SK-N-MC (cell line): ENCODE results near the gene ARHGEF28.

ENCODE experiments used
- DNase-seq: peaks from one replicate; pipeline ENCODE4 v3.0.0-alpha.2; 2011; ENCODE audit warnings: low read depth, low spot score
- H3K27ac ChIP-seq: fragments of 200-600 bp; sonication (generic); 2 replicates; pipeline ENCODE4 v1.5.1; 2016; ENCODE audit warnings: mixed run types
- H3K36me3 ChIP-seq: fragments of 200-600 bp; sonication (generic); 2 replicates; pipeline ENCODE4 v1.6.1; 2017; ENCODE audit warnings: antibody characterized with exemption, low read length, mixed read lengths; ENCODE audit not compliant: insufficient read depth
- H3K4me3 ChIP-seq: fragments of 200-600 bp; sonication (generic); 2 replicates; pipeline ENCODE4 v1.5.1; 2016
- H3K9ac ChIP-seq: fragments of 200-600 bp; sonication (generic); 2 replicates; pipeline ENCODE4 v1.8.0; 2017; ENCODE audit warnings: mixed run types, mixed read lengths; ENCODE audit not compliant: insufficient read length
- H3K9me3 ChIP-seq: fragments of 200-600 bp; sonication (generic); 2 replicates; pipeline ENCODE4 v1.6.1; 2017; ENCODE audit warnings: low read depth, mild to moderate bottlenecking, antibody characterized with exemption, low read length, moderate library complexity, mixed read lengths
- EZH2 ChIP-seq: fragments of 200-600 bp; sonication (generic); IDR thresholded peaks from one replicate; pipeline ENCODE4 v1.6.1; 2017; ENCODE audit warnings: antibody characterized with exemption
- FOXP2 ChIP-seq: optimal IDR thresholded peaks from 2 replicates; pipeline ENCODE3; 2011; ENCODE audit warnings: mild to moderate bottlenecking, moderate library complexity; ENCODE audit not compliant: insufficient read depth; ENCODE audit errors: extremely low read length, control extremely low read depth
- POLR2AphosphoS5 ChIP-seq: IDR thresholded peaks from 2 replicates; pipeline ENCODE4 v1.6.1; 2012; ENCODE audit warnings: mild to moderate bottlenecking, low read depth, low read length, borderline replicate concordance

ARHGEF28 gene

GRCh38 chr5:73774924-73775323, 148.9 kb downstream of the ARHGEF28 start:
- H3K9me3 ChIP-seq: no peaks in the 10 kb centered on the region
- TF ChIP-seq FOXP2: no peak
- no peak for TF ChIP-seq POLR2AphosphoS5
- TF ChIP-seq EZH2: no peak
- H3K27ac ChIP-seq: no peak overlapping the region
- H3K9ac ChIP-seq: no peak overlapping the region
- DNase-seq: no peak
- no peak overlapping the region for H3K4me3 ChIP-seq
- H3K36me3 ChIP-seq: no peaks in the 10 kb centered on the region

GRCh38 chr5:73776405-73776804, 150.4 kb downstream of the ARHGEF28 start:
- TF ChIP-seq EZH2 (no peak), FOXP2 (no peak), POLR2AphosphoS5 (no peak)
- Histone ChIP-seq H3K36me3 (no peaks in the 10 kb centered on the region), H3K4me3 (no peak overlapping the region), H3K9ac (no peak overlapping the region), H3K9me3 (no peaks in the 10 kb centered on the region), H3K27ac (no peak overlapping the region)
- DNase-seq: no peak

- no peaks in the 10 kb centered on the region for H3K9me3 ChIP-seq
- TF ChIP-seq FOXP2 (no peak), EZH2 (no peak), POLR2AphosphoS5 (no peak)
- no peak overlapping the region for H3K27ac ChIP-seq
- DNase-seq: no peak
- H3K9ac ChIP-seq: no peak overlapping the region
- H3K36me3 ChIP-seq: no peaks in the 10 kb centered on the region
- no peak overlapping the region for H3K4me3 ChIP-seq
Measured at GRCh38 chr5:73777192-73777591, 151.2 kb downstream of the ARHGEF28 start.

GRCh38 chr5:73780302-73781080, 154.5 kb downstream of the ARHGEF28 start:
- no peak overlapping the region for H3K9ac ChIP-seq
- DNase-seq: no peak
- no peak for TF ChIP-seq FOXP2
- TF ChIP-seq EZH2: no peak
- no peak for TF ChIP-seq POLR2AphosphoS5
- no peak overlapping the region for H3K27ac ChIP-seq
- no peak overlapping the region for H3K4me3 ChIP-seq
- H3K36me3 ChIP-seq: no peaks in the 10 kb centered on the region
- no peaks in the 10 kb centered on the region for H3K9me3 ChIP-seq

GRCh38 chr5:73781107-73781768, 155.2 kb downstream of the ARHGEF28 start:
- Histone ChIP-seq H3K9ac (no peak overlapping the region), H3K9me3 (no peaks in the 10 kb centered on the region), H3K27ac (no peak overlapping the region), H3K36me3 (no peaks in the 10 kb centered on the region), H3K4me3 (no peak overlapping the region)
- no peak for TF ChIP-seq POLR2AphosphoS5
- no peak for TF ChIP-seq FOXP2
- TF ChIP-seq EZH2: no peak
- DNase-seq: no peak

- DNase-seq: no peak
- no peak overlapping the region for H3K9ac ChIP-seq
- H3K9me3 ChIP-seq: no peaks in the 10 kb centered on the region
- no peaks in the 10 kb centered on the region for H3K36me3 ChIP-seq
- H3K4me3 ChIP-seq: no peak overlapping the region
- TF ChIP-seq FOXP2 (no peak), POLR2AphosphoS5 (no peak), EZH2 (no peak)
- H3K27ac ChIP-seq: no peak overlapping the region
Measured at GRCh38 chr5:73783828-73784227, 157.8 kb downstream of the ARHGEF28 start.

GRCh38 chr5:73786043-73786831, 160.2 kb downstream of the ARHGEF28 start:
- Histone ChIP-seq H3K9ac (no peak overlapping the region), H3K36me3 (no peaks in the 10 kb centered on the region), H3K4me3 (no peak overlapping the region), H3K27ac (no peak overlapping the region), H3K9me3 (no peaks in the 10 kb centered on the region)
- no peak for DNase-seq
- TF ChIP-seq POLR2AphosphoS5 (no peak), FOXP2 (no peak), EZH2 (no peak)

GRCh38 chr5:73789851-73790281, 163.9 kb downstream of the ARHGEF28 start:
- DNase-seq: no peak
- TF ChIP-seq FOXP2 (no peak), POLR2AphosphoS5 (no peak)
- H3K9me3 ChIP-seq: no peaks in the 10 kb centered on the region

More at GRCh38 chr5:73789851-73790281, 163.9 kb downstream of the ARHGEF28 start:
- no peak overlapping the region for H3K27ac ChIP-seq
- no peak overlapping the region for H3K9ac ChIP-seq
- H3K36me3 ChIP-seq: no peaks in the 10 kb centered on the region
- H3K4me3 ChIP-seq: no peak overlapping the region
